Endometrial microvascular endothelial cells (primary cell): ENCODE data around the gene SLC39A12. TPM values are rescaled to one million over a fixed set of nuclear protein-coding genes. Genes with fewer than 3 reads are reported as not detected.

Experiments
- in situ Hi-C: cut with HindIII; loops from 2 replicates; pipeline ENCODE4 v1.10.0; 2017; ENCODE audit warnings: low sequenced_read_pairs, low pct_unique_long_range_greater_than_20kb; ENCODE audit errors: inconsistent ontology term
- total RNA-seq: library from RNA; depleted of rRNA; stranded (reverse); fragments of >200 nt; gene quantifications from one replicate; pipeline ENCODE4 v1.2.3, GENCODE V29; 2015; ENCODE audit errors: inconsistent ontology term

The SLC39A12 gene
- total RNA-seq, 1 donor from 2014 or later, result not detected

DNA sequence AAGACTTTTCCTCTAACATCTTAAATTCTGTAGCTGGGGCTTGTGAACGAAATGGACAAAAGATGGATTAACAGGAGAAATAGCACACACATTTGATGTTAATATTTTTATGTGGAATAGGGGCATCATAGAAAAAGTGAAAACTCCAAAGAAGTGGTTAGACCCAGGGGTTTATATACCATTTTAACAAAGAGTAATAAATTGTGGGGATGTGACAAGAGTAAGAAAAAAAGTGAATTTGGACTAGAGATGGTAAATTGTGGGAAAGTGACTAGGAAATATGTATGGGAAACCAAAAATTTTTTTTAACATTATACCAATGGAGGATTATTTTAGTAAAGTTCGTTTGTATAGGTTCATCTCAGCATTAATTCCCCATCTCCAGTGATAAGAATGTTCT lies 8.2 kb downstream of the SLC39A12 start:
- in situ Hi-C loops, result no loop called here

DNA sequence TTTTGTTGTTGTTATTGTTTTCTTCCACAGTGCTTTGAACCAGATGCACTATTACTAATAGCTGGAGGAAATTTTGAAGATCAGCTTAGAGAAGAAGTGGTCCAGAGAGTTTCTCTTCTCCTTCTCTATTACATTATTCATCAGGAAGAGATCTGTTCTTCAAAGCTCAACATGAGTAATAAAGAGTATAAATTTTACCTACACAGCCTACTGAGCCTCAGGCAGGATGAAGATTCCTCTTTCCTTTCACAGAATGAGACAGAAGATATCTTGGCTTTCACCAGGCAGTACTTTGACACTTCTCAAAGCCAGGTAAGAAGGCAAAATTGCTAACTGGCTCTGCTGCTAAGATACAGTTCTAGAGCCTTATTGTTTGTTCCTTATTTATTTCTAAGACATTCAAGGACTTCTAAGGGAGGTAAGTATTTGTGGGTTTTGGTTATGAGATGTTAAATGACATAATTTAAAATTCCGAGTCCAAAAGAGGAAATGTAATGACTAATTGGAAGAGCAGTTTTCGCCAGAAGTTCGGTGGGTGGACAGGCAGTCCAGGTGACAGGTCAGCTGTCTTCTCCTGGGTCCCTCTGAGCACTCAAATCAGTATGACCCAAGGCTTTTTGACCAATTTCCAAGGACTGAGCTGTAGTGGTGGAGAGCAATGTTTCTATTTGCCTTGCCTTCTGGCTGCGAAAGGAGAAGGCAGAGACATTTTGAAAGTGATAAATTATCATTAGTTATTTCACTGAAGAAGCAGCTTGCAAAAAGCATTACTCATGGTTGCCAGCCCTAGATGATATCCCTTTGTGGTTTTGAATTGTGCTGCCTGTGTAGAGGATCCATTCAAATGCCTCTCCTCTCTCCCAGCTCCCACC lies 10.1 kb downstream of the SLC39A12 start:
- in situ Hi-C loops, result no loop called here

DNA sequence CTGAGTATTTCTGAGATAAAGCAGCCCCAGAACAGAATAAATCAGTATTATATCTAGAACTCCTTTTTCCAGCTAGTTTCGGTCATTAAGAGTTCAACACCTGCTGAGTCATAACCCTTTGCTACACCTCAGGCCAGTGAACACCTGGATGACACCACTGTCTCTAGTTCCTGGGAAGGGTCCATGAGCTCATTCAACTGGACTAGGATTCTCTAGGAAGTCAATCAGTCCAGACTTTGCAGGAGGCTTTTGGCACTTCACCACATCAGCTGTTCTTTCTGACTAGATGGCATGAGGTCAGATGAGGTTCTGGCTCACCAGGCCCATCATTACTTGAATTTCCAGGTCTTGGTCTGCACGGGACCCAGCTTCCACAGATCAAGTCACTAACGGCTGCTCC lies 11.7 kb downstream of the SLC39A12 start:
- in situ Hi-C loops, result no loop called here

DNA sequence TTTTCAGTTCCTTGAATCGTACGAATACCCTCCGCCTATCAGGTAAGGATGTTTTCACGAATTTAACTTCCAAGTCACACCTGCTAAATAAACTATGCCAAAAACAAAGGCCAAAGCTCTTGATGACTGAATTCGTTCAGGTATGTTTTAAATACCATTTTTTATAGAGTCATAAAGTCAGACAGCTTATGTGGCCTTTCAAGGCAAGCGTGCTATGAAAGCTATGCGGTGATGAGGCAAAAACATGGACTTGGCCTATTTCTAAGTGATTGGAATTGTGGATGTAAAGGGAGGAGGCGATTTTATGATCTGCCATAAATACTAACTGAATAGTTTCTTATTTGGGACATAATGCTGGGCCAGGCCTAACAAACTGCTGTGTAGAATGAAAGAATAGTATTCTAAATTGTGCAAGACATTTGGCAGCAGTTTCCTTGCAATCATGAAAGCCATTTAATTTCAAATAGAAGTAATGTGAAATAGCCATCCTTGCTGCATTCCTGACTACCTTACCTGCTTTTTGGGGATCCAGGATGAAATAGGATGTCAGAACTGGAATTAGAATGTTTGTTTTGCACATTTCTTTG lies 14.0 kb downstream of the SLC39A12 start:
- in situ Hi-C loops, result no loop called here

DNA sequence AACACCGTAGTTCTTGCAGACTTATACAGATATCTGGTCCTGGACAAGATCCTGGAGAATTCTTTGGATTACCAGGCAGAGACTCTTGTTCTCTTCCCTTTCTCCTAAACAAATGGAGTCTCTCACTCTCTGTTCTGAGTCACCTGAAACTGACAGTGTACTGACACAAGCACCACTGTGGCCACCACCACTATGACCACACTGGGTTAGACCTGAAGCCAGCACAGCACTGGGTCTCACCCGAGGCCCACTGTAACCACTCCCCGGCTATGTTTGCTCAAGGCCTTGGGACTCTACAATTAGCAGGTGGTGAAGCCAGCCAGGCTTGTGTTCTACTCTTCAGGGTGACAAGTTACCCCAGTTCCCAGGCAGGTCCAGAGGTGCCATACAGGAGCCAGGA lies 22.8 kb downstream of the SLC39A12 start:
- in situ Hi-C loops, result no loop called here

DNA sequence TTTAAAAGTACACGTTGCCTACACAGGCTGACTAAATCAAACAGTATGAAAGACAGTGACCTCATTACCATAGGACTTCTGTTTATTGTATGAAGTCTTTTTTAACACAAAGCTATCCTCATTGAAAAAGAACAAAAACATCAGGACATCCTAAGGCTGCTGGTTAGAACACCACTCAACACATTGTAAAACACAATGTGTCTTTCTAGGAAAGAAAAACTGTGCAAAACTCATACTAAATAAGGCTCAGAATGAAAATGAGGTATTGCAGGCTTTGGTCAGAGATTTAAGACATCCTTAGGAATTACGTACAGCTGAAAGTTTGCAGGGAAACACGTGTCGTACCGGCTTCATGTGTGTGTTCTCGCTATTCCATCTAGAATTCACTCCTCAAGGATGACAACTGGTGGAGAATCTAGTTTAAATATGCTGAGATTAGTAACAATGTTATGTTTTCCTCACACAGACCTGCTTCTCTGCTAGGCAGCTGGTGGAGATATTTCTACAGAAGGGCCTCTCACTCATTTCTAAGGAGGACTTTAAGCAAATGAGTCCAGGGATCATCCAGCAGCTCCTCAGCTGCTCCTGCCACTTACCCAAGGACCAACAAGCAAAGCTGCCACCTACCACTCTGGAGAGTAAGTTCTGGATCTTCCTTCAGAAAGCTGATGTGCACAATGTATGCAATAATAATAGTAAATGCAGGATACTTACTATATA lies 29.3 kb downstream of the SLC39A12 start:
- in situ Hi-C loops, result no loop called here

DNA sequence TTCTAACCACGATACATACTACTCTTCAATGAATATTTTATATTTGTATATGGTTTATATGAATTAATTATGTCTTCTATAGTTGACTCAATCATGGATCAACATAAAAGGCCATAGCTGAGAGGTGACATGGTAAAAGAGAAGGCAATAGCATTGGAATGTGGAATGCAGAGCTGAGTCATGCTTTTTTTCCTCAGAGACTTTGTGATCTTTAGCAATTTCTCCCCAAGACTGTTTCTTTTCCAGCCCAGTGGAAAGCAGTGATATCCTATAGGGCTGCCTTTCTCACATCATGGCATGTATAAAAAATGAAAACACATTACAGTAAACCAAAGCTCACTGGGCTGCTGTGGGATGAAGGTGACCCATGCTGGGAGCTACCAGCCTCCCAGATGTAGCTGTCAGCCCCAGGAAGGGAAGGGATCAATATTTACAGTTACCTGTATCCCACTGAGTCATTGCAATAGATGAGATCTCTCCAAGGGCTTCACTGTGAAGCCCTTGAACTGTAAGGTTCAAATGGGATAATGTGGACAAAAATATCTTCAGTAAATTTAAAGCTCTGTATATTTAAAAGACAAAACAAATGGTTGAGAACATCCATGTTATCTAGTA lies 30.2 kb downstream of the SLC39A12 start:
- in situ Hi-C loops, result no loop called here

DNA sequence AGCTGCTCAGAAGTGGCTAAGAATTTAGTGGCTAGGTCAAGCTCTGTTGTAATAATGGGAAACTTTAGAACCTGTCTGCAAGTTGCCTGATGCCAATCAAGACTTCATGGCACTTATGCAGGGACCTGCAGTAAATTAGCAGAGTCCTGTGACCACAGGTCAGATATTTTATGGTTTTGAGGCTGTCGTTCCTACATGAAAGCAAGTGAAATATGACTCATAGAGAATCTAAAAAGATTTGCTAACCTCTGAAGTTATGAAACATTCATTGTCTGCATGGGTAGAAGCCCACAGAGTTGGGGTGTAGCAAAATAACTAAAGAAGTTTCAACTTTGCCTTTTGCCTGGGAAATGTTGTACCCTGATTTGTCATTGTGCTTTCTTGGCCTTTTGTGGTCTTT lies 32.3 kb downstream of the SLC39A12 start:
- in situ Hi-C loops, result no loop called here

DNA sequence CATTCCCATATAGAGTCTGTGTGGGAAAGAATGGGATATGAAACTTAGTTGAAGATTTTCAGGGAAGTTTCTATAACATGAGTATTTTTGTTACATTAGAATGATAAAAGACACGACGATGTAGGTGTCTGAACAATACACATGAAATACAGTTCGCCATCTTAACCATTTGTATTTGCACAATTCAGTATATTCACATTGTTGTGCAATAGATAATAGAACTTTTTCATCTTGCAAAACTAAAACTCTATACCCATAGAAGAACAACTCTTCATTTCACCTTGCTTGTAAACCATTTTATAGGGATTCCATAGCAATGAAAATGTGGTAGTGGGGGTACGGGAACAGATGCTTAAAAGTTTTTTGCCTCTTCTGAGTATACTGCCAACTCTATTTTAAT lies 32.8 kb downstream of the SLC39A12 start:
- in situ Hi-C loops, result no loop called here

DNA sequence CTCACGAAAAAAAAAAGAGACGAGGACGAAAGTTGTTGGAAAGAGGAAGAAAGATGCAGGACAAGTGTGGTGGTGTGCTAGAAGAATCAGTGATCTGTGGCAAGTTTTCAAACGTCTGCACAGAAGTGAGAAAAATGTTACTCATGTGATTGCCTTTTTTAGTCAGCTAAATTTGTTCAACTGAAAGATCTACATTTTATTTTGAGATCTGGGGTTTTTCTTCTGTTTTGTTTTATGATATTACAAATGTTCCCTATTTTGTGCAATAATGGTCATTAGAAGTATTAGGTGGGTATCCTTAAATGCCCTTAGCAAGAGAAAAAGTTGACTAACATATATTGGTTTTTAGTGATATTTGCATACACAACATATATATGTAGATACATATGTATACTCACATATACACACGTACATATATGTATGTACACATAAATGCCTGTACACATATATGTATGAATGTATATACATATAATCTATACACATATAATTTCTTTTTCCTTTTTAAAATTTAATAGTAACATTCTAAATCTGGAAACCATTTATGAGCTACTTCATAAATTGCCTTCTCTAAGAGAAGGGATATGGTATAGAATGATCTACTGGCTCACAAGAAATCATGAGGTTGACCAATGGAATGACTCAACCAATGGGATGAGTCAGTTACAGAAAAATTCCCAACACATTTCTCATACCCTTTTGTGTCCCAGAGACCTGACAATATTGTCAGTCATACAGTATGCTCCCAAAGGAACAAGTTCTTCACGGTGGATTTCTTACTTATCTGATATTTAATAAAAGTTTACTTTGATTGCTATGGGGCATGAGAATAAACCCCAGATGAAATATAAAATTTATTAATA lies 38.4 kb downstream of the SLC39A12 start:
- in situ Hi-C loops, result no loop called here

DNA sequence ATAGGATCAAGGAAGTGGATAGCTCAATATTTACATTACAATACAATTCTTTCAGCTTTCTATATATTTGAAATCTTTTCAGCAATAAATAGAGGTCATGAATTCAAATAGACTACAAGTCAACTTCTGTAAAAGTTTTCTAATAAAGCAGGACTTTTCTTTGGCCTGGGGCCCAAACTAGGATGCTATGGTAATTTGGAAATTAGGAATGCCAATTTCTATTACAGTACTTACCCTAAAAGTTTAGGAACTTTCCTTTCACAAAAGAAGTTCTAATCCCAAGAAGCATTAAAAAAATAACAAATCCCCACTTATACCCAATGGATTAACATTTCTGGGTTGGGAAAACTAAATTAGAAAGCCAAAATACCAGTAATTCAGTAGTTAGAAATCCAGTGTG lies 40.5 kb downstream of the SLC39A12 start:
- in situ Hi-C loops, result no loop called here

DNA sequence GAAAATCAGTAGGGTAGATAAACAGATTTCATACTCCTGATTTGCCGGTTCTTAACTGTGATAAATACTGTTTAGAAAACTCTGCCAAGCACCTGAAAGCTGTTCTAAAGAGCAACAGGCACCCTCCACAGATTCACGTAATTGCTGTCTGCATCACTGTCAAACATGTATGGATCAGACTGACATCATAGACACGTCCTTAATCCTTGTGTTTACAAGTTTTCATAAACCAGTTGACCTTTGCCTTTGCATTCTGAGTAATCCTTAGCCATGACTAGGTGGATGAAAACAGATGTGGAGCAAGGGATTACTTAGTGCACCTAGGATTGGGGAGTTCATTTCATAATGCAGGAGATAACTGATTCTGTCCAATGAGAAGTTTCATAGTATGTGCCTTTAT lies 41.6 kb downstream of the SLC39A12 start:
- in situ Hi-C loops, result no loop called here

DNA sequence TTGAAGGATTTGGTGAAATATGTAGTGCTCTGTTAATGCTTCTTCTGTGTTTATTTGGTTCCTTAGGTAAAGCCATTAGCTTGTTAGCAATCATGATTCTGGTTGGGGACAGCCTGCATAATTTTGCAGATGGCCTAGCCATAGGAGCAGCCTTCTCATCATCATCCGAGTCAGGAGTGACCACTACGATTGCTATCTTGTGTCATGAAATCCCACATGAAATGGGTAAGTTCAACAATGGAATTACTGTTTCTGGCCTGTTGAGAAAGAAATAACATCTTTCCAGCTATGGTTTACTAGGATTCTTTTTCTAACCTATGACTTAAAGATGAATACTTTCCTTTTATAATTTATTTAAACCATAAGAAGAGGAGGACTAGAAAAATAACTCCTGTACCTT lies 48.9 kb downstream of the SLC39A12 start:
- in situ Hi-C loops, result no loop called here

DNA sequence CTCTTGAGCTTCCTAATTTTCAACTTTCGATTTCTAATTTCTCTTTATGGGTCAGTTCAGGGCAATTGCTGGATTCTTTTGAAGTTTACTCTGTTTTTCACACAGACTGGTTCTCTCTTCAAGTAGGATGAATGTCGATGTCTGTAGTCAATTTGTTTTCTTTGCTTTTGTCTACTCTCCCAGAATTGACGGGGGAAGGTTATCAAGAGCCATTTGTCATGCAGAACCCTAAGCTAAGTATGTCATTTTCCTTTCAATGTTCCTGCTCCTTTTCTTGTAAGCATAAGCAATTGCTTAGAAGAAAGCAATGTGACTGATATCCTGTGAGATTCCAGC lies 53.7 kb downstream of the SLC39A12 start:
- in situ Hi-C loops, result no loop called here

DNA sequence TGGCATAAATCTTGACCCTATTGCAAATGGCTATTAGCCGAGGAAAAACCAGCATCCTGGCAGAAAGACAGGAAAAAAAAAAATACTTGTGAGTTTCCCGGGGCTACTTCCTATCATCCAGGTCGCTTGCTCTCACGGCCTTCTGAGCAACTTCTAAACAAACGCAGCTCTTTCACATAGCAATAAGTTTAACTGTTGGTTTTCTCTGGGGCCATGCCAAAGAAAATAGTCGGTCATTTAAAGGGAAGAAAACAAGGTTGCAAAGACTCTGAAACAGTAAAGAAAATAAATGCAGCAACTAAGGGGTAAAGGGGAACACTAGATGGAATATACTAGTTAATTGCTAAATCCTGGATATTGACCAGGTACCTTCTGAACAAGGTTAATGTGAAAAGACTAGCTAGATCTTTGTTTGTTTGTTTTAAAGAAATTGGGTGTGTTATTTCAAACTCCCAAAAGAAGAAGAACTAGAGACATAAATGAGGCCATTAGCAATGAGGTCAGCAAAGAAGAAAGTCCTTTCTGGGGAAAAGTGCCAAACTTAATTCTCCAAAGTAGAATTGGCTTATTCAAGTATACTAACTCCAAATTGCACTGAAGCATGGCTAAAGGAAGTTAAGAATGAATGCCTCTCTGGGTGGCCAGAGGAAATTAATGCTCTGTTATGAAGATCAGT lies 54.2 kb downstream of the SLC39A12 start:
- in situ Hi-C loops, result no loop called here

DNA sequence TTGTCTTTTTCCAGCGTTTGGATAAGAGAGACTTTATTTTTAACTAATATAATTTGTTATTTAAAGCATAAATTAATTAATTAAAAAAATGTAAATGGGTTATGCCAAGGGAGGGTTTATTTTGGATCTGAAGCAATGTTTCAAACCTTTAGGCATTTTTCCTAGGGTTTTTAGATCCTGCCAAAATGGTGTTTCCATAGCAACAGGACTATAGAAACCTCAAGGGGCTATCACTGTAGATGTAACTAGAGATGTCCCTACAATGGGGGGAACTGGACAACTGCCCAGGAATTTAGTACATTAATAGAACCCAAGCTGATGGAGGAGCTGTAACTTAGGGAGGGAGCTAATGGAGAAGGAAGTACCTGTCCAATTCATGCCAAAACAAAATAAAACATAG lies 57.3 kb downstream of the SLC39A12 start:
- in situ Hi-C loops, result no loop called here

DNA sequence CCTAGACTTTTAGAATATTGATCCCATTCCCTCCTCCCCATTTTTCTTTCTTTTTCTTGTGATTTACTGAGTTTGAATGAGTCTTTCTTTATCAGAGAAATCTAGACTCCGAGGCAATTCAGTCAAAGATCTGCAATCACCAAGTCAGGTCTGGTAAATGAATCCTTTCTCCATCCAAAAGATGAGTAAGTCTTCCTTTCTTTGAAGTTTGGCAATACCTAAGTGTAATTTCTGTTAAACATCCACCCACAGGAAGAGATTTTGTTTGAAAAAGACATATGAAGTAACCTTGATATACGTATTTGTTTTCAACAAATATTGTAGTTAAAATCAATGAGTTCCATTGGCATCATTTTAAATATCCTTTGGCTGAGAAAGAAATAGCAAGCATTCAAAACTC lies 58.3 kb downstream of the SLC39A12 start:
- in situ Hi-C loops, result no loop called here

DNA sequence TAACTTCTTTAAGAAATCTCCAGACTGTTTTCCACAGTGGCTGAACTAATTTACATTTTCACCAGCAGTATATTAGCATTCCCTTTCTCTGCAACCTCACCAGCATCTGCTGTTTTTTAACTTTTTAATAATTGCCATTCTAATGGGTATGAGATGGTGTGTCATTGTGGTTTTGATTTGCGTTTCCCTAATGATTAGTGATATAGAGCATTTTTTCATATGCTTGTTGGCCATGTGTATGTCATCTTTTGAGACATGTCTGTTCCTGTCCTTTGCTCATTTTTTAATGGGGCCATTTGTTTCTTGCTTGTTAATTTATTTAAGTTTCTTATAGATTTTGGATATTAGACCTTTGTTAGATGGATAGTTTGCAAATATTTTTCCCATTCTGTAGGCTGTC lies 68.8 kb downstream of the SLC39A12 start:
- in situ Hi-C loops, result no loop called here
